Stimulated activated CD8-positive, alpha-beta memory T cell treated with anti-CD3 and anti-CD28 coated beads, Interleukin-4, amount 100 ng/mL, for 1 hour (primary cell): ENCODE measurements around the gene RAI2.

ENCODE experiments used
- DNase-seq, 2 donors: peaks; one replicate each; pipeline ENCODE4 v3.0.0-alpha.2; 2020; ENCODE audit warnings: low read depth in 2 of 2, low spot score in 1 of 2

Gene RAI2

GRCh38 chrX:17860811-17861488 is at the start of gene RAI2:
TSS of gene RAI2 (minus strand) at chrX:17861298. CDS start at chrX:17802010, 59,288 bp downstream.
- no peak for DNase-seq

GRCh38 chrX:17888421-17888820 is 27.3 kb upstream of the RAI2 start:
- no peak for DNase-seq

- DNase-seq = no peak
Observed at GRCh38 chrX:17882680-17883079, 21.6 kb upstream of the RAI2 start.

GRCh38 chrX:17878028-17878670 is 17.1 kb upstream of the RAI2 start:
- DNase-seq = no peak

DNA sequence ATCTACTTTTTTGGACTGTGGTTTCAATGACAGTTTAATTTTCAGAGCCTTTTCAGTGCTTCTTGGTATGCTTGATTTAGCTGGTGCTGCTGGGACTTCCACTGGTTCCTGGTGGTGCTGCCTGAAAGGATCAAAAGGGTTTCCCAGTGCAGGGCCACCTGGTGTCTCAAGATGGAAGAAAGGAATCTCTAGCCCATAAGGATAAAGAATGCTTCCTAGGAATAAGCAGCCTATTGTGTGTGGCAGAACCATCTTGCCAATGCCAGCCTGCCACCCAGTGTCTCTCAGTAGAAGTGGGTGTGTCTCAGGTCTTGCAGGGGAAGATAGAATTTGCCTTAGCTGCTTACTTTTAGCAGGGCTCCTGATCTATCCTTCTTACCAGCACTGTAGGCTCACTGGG is 15.0 kb upstream of the RAI2 start:
- DNase-seq = no peak

GRCh38 chrX:17869580-17869979 is 8.5 kb upstream of the RAI2 start:
- DNase-seq = no peak

DNA sequence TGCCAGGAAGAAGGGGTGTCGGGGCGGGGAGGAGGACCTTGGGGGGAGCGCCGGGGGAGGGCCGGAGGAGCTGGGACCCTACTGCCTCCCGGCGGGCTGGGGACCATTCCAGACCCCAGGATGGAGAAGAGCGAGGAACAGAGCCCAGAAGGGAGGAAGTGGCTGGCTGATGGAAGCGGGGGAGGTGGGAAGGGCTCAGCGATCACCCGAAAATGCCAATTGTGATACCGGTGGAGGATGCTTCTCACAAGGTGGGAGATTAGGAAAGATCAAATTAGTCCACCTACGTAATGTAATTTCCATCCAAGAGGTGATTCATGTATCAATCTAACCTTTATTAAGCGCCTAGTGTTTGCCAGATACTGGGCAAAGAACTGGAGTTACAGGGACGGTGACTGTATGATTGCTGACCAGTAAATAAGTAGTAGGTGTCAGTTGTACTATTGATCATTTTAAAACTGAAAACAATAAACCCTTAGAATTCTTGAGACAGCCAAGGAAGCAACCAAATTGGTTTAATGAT is 452 bp upstream of the RAI2 start:
- DNase-seq = no peak

DNA sequence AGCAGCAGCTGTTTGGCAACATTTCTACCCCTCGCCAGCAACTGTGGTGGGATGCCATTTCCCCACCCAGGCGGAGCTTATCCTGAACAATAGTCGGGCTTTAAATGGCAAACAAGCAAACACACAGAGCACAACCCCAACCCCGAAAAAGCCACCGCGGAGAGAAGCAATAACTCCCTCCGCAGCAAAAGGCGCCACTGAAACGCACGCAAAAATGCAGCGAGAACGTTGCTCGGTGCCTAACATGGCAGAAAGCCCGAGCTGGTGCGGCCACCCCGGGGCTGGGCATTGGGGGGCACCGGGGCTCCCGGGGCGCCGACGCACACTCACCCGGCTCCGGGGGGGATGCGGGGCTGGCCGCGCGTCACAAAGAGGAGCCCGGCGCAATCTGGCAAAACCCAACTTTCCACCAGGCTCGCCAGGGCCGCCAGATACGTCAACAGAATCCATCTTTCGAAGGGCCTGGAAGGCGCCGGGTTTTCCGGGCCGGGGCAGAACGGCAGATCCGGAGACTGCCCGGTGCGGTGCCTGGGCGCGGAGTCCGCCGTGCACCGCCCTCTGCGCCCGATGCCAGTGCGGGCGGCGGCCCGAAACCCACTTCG is 818 bp downstream of the RAI2 start:
- no peak for DNase-seq

DNA sequence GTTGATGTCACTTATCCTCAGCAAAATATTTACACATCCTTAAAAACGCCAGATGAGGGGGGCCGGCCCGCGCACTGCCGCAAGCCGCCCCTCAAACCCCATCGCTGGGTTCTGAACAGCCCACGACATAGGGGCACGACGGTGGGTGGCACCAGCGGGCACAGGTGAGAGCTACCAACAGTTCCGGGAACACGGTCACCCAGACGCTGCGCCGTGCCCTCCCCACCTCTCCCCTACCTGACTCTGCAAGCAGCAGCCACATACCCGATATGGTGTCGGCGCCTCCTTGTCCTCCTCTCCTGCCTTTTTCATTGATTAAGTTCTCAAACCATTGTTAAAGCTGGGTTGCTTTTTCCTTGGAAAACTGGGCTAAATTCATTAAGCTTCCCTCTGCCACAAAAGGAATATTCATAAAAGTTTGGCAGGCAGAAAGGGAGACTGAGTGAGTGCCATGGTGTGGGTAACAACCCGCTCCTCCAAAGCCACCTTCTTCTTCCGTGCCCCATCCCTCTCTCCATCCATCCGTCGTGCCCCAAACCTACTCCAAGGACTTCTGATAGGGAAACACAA is 1.4 kb downstream of the RAI2 start:
- DNase-seq = no peak

DNA sequence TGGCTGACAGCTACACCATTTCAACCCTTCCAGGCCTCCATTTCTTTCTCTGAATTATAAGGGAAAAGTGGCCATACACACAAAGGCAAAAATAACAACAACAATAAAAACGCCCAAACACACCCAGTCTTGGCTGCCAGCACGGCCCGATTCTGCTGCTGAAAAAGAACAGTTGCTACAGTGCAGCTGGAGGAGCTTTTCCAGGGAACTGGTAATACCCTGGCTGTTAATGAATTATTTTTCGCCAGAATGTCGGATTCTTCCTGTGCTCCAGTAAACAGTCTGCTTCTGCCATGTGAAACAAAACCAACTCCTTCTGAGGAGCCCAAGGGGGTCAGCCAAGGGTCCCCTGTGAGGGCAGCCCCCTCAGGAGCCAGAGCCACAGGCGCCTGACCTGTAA is 6.6 kb downstream of the RAI2 start:
- no peak for DNase-seq

DNA sequence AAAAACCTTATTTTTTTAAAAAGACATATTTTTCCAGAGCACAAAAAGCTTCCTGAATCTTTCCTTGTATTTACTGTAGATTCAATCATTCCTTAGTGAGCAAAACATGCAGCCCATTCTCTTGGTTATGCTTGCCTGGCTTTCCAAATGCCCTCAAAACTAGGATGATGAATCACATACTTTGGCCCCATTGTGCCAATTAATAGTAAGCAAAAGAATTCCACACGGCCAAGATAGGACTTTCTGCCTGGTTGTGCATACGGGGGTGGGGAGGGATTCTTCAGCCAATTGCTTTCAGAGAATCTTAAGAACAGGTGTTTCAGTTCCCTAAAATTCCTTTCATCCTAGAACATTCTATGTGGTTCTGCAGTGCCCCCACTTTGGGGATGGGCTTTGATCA is 7.0 kb downstream of the RAI2 start:
- no peak for DNase-seq

GRCh38 chrX:17851874-17852273 is 9.2 kb downstream of the RAI2 start:
- no peak for DNase-seq

DNA sequence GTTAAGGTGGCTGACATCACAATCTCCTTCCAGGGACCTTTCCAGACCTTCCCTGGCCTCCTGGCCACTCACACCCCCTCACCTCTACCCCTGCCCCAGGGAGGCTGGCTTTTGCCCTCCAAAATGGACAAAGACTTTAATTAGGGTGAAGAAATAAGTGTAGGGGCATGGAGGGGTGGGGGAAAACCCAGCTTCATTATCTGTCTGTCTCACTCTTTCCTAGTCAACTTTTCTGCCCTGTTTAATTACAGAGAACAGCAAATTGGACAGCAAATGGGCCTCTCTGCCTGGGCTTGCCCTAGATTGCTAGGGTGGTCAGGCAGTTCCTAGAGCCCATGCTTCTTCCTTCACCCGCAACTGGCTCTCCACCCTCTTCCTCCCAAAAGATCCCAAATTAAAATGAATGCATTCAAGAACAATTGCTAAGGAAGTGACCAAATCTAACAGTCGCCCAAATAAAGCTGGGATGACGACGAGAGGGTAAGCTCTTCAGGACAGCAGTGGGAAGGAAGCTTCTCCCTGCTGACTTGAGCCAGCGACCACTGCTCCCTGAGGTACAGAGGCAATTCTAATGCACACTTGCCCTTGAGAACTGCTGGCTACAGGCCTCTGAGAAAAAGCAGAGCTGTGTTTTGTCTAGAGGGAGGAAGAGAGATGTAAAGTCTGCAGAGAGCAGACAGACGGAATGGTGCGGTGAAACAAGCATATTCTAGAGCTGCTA is 12.4 kb downstream of the RAI2 start:
- no peak for DNase-seq

DNA sequence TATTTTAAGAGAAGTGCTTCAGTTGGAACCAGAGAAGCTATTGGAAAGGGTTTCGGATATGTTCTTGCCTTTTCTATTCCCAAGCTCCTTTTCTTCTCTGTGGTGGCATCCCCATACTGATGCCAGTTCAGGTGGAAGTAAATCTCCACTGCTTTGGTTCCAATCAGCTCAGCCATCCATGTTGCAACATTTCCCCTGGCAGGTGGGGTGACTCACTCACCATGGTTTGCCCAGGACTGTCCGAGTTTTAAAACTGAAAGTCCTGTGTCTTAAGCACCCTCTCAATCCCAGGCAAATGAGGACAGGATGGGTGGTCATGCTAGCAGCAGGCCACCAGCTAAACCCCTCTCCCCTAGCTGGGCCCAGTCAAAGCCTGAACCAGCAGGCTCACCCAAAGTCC is 15.1 kb downstream of the RAI2 start:
- DNase-seq = no peak

DNA sequence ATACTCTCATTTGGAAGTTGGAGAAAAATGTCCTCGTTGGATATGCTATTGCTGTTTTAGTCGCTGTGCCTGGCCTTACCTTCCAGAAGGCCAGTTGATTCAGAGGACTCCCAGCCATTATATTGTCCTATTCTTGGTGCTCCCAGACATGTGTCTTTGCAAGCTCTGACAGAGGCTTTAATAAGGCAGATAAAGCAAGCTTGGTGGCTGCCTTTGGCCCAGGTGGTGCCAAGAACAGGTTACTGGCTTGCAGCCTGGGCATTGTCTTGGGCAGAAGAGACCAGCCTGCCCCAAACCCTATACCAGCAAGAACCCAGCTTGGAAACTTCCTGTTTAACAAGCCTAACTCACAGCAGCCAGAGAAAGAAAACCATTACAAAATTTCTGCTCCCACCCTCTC is 16.9 kb downstream of the RAI2 start:
- no peak for DNase-seq

DNA sequence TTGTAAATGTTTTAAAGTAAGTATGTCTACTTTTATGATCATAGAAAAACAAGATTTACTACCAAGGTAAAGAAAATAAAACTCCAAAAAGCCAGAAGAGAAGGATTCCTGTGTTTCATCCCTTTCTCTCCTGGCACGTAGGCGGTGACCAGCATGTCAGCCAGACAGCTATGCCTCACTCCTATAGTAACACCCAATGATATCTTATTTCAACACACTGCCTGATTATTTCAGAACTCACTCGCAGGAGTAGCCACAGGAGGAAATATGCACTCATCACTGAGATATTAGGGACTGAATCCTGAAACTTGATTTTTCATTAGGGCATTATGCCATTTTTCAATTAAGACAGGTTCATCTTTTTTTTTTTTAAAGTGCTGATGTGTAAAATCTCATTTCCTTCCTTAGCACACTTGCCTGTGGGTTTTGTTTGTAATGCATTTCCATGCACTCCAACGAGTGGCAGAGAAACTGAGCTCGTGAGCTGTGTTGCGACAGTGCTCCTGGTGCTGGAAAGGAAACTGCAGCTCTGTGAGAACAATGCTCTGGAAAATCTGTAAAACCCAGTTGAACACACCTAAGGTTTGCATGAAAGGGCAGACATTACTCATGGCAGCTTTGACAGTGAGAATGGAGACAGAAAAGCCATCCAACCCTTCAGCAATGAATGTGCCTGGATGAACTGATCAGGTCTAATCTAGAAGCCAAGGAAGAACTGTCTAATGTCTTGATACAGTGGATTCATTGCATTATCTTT is 18.2 kb downstream of the RAI2 start:
- no peak for DNase-seq

DNA sequence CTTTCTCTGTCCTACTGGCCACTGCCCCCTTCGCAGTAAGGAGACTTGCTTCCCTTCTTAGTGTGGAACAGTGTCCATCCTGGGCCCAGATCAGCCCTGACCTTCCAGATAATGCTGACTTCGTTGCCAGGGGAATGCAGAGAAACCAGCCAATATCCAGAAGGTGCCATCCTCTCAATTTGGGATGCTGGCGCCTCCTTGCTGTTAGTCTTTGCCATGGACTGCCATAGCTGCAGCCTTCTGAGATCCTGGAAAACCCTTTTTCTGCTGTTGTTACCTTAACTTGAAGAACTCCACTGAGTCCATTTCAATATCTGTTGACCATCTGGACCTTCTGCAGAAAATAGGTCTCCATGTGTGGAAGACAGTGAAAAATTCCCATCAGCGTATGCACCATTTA is 21.8 kb downstream of the RAI2 start:
- DNase-seq = no peak

GRCh38 chrX:17836830-17837229 is 24.3 kb downstream of the RAI2 start:
- DNase-seq = no peak

DNA sequence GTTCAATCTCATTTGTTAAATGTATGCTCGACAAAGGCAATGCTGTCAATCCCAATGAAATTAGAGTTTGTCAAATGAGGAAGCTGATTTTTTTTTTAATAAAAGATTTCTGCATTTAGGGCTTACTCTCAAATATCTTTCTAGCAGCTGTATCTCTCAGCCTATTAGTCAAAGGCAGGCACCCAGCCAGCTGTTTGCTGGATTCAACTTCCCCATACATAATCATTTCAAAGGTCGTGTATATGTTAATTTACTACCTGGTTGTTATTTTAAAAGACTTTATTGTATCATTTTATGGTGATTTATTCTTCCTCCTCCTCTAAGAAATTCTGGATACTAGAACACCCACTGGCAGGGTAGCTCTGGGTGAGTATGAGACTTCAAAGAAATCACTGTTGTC is 27.1 kb downstream of the RAI2 start:
- DNase-seq = no peak

- no peak for DNase-seq
Observed at GRCh38 chrX:17831255-17831654, 29.8 kb downstream of the RAI2 start.

DNA sequence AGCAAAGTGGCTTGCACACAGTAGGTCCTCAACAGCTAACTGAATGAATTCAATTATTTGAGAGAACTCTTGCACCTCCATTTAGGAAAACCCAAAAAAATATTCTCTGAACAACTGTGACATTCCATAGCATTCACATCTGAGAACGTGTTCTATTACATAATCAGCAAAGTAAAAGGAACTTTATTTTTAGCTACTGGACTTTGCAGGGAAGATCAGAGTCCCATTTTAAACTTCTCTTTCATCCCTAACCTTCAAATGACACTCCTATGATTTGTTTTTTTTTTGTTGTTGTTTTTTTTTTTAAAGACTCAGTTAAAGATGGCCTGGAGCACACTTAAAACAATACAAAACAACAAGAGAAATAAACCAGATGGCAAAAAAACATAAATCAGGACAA is 30.9 kb downstream of the RAI2 start:
- DNase-seq = no peak
